Measurements from ENCODE around the gene DCP1A.
A peak's percentile ranks its signal among the peaks of the same experiment; 100 is the strongest.
"Not testable (repeated sequence)": the region's sequence is repeated elsewhere in the genome, so short reads cannot be mapped to it uniquely, and the experiment has no call there.

The DCP1A gene
- total RNA-seq = 105 reads per million, percentile 83 among the genes with 10 or more reads in this experiment

DNA sequence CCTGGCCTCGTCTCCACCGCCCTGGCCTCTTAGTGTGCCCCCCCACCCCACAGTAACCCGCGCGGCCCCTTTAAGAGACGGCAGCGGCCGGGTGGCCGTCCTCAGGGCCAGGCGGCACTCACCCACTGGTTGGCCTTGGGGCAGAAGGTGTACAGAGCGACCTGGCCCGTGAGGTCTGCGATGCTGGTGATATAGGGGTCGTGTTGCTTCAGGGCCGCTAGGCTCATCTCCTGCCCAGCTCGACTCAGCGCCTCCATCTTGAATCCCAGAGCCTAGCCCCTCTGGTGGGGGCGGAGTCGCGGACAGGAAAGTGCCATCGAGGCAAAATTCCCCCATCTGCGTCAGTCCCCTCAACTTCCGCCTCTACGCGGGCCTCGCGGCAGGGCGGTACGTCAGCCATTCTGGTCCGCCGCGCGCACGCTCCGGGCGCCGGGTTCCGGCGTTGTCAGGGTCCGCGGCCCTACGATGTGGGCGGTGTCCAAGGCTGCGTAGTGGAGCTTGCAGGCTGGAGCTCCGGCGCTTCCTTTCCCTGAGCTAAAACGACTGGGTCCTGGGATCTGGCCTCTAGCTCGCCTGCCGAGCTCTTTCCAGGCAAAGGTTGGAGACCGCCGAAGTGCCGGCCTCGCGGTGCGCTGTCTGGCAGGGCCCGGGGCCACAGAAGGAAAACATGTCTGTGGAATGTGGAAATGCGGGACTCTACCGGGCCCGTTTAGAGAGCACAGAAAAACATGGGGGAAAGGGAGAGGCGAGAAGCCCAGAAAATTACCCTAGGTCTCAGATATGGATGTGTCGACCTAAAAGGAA, at the start of gene DCP1A:
DCP1A (minus strand) TSS at position 283 of the 804 bp plus-strand sequence; CDS start at position 257, 26 bp downstream.
- DNase-seq = peak; percentile 92

DNA sequence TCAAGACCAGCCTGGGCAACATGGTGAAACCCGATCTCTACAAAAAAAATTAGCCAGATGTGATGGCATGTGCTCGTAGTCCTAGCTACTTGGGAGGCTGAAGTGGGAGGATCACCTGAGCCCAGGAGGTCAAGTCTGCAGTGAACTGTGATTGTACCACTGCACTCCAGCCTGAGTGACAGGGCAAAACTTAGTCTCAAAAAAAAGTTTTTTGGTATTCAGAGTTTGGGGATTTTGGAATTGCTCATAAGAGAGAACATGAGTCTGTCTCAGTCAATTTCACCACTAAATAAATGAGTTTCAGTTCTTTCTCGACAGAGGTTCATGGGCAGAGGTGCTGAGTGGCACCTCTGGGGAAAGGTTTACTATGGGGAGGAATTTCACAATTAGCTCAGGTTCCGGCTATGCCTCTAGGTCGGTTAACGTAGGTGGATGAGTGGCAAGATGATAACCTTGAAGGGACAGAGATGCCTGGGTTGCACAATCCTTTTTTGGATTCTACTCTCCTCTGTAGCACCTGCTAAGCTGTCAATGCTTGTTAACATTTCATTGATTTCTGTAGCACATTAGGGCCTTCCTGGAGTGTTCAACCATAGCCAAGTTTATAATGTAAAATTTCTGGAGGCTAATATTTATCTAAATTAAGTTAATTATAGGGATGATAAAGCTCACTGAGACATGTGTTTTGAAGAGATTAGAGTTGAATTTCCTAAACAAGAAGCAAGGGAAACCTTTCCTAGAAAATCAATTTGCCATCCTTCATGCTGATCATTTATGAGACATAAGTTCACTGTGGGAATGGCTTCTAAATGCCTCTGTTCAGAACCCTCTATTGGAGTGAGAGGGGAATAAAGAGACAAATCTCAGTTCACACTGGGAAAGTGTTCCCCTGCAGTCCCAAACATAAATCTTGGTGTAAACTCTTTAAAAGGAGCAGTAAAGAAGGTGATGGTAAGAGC, 37.4 kb upstream of the DCP1A start:
- no peak for DNase-seq

DNA sequence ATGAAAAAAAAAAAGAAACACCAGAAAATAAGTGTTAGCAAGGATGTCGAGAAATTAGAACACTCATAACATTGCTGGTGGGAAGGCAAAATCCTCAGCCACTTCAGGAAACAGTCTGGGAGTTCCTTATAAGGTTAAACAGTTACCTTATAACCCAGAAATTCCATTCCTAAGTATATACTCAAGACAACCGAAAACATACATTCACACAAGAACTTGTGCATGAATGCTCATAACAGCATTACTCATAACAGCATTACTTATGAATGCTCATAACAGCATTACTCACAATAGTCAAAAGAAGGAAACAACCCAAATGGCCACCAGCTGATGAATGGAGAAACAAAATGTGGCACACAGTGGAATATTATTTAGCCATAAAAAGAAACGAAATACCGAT, 34.8 kb upstream of the DCP1A start:
- DNase-seq = no peak

DNA sequence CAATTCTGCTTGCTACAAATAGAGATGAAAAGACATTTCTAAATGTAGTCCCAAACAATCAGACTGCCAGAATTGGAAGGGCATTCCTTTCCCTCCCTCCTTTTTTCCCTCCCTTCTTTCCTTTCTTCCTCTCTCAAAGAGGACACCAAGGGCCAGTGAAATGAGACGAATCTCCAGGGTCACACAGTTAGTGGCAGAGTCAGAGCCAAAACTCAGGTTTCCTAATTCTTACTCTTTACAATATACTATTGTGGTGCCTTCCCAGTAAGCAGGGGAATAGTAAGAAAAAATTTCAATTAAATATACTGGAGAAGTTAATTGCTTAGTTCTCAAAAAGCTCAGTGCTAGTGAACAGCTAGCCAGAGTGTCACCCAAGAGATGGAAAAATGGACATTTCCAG, 33.0 kb upstream of the DCP1A start:
- no peak for DNase-seq

DNA sequence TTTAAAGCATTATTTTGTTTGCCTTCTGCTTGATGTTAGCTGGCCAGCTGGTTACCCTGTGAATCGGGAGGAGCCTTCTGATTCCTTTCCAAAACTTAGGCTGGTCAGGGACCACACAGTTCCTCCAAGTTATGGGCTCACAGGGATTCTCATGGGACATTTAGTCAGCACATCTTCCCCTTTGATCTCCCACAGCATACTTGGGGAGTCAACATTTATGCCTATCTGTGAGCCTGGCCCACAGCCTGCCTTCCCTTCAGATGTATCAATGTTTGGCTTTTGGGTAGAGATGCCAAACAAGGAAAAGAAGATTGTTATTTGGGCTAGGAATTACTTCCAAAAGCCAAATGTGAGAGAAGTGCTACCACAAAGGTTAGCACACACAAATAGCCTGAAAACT, 32.6 kb upstream of the DCP1A start:
- no peak for DNase-seq

DNA sequence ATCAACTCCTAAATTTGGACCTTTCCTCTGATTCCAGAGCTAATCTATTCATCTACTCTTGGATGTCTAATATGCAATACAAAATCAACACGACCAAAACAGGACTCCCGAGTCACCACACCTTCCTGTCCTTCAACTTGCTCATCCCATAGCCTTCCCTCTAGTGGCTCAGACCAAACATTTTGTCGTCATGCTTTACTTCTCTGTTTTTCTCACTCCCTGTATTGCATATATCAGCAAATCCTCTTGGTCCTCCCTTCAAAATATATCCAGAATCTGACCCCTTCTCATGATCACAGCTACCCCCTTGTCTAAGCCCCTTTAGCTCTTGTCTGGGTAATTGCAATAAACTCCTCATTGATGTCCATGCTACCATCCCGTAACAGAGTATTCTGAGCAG, 30.5 kb upstream of the DCP1A start:
- DNase-seq = no peak

DNA sequence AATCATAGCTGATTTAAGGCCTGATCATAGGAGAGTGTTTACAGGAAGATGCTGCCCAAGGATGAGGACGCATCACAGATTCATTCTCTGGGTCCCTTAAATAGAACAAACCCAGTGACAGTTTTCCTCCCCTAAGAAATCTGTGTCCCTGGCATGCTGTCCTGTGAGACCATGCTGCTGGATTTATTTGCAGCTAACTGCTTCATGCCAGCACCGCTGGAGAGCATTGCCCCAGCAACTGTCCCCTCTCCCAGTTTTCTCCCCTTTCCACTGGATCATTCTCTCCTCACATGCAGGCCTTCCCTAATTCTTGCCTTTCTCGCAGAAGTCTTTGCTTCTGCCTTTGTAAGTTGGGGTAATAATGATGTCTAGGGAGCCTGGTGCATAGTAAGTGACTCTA, 29.3 kb upstream of the DCP1A start:
- no peak for DNase-seq

DNA sequence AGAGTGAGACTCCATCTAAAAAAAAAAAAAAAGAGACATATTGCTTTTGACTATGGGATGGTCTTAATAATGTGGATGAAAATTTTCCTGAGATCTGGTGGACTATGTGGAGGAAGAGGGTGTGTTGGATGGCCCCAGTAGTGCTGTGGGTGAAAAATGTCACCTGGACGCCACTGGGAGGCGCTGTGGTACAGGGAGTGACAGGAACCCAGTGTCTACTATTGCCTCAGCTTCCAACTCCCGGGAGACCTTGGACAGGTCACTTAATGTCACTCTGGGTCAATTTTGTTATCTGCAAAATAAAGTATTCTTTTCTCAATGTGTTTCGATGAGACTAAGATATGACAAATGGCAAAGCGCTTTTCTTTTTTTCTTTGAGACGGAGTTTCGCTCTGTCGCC, 27.7 kb upstream of the DCP1A start:
- DNase-seq = peak; percentile 3

DNA sequence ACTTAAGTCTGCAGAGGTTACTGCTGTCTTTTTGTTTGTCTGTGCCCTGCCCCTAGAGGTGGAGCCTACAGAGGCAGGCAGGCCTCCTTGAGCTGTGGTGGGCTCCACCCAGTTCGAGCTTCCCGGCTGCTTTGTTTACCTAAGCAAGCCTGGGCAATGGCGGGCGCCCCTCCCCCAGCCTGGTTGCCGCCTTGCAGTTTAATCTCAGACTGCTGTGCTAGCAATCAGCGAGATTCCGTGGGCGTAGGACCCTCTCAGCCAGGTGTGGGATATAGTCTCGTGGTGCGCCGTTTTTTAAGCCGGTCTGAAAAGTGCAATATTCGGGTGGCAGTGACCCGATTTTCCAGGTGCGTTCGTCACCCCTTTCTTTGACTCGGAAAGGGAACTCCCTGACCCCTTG, 23.4 kb upstream of the DCP1A start:
- not testable (repeated sequence) for DNase-seq

DNA sequence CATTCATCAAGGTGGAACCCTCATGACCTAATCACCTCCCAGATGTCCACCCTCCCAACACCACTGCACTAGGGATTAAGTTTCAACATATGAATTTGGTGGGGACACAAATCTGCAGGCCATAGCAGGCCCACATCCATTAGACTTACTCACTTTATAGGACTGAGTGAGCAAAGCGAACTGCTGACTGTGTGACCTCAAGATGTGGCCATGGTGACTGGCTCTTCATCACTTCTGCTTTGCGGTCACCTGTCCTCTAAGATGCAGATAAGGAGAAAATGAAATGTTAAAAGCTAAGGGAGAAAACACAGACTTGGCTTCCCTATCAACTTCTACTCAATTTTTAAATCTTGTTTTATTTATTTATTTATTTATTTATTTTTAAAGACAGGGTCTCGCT, 14.5 kb upstream of the DCP1A start:
- no peak for DNase-seq

DNA sequence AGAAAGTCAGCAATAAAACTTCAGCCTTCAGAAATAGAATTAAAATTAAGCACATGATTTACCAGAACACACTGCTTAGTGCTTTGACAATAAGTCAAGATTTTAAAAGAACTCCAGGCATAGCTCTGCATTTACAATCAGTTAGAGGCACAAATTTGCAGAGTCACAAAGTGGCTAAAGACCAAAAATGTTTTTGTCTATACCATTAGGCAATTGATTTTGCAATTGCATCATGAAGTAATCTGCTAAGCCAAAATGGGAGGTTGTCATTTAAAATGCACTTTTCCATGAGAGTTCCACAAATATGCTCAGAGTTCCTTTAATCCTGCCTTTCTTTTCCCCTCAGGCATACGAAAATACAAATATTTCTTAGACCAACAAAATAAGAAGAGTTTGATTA, 10.1 kb upstream of the DCP1A start:
- DNase-seq = no peak

DNA sequence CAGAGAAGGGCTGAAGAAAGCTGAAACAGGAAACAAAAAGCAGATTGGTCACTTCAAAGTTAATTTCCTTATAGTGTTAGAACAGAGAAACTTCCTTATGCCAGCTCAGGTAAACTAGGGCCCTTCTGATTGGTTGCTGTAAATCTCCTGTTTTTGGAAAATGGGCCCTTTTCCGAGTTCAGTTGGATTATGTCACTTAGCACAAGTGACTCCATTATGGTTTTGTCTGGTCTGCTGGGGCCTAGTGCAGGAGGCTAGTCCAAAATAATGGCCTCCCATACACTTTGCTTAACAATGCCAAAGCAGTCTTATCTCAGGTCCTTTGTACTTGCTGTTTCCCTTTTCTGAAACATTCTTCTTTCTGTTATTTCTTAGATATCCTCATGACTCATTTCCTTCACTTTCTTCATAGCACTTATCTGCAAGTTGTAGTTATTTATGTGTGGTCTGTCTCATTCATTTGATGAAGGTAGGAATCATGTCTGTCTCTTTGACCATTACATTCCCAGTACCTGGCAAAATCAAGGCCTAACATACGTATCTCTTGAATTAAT, 7.7 kb upstream of the DCP1A start:
- DNase-seq = no peak

DNA sequence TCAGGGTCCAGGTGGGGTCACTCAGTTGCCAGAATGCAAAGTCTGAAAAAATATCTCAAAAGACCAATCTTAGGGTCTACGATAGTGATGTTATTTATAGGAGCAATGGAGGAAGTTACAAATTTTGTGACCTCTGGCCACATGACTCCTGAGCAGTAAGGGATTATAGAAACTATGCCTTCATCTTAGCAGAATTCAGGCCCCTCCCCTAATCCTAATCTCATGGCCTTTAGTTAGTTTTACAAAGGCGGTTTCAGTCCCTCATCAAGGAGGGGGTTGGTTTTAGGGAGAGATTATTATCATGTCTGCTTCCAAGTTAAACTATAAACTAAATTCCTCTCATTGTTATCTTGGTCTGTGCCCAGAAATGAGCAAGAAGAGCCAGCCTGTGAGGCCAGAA, 5.9 kb upstream of the DCP1A start:
- DNase-seq = no peak

DNA sequence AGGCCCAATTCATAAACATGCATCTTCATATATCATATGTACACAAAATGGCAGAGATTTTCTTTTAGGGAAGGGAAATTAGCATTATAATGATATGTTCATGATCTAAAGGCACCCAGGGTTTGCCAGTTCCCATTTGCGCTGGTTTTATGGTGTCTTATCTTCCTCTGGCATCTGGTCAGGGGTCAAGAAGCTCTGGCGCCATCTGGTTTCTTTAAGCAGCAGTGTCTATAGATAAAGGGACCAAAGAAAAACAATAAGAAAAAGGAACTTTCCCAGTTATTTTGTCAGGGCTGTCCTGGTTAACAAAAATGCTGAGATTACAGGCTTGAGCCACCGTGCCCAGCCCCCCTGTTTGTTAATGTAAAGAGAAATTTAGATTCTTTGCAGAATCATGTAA, 3.3 kb upstream of the DCP1A start:
- DNase-seq = no peak

DNA sequence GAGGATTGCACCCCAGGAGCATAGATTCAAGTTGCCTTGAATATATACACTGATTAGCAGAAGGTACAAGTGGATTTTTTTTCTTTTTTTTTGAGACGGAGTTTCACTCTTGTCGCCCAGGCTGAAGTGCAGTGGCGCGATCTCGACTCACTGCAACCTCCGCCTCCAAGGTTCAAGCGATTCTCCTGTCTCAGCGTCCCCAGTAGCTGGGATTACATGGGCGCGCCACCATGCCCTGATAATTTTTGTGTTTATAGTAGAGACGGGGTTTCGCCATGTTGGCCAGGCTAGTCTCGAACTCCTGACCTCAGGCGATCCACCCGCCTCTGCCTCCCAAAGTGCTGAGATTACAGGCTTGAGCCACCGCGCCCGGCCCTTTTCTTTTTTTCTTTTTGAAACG, 775 bp upstream of the DCP1A start:
- DNase-seq = not testable (repeated sequence)

DNA sequence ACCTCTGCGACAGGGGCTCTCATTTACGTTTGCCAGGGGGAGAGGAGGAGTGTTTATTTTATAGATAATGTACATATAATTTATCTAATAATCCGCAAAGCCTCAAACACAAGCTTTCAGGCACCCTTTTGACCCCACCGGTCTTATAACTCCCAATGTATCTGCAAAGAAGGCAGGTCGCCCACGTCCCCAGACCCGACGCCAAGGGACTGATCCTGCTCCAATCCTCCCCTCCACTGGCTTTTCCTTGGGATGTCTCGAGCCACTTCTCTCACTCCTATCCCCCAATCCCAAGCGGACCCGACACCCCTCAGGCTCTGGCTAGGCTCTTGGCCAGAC, 452 bp downstream of the DCP1A start:
- no peak for DNase-seq

DNA sequence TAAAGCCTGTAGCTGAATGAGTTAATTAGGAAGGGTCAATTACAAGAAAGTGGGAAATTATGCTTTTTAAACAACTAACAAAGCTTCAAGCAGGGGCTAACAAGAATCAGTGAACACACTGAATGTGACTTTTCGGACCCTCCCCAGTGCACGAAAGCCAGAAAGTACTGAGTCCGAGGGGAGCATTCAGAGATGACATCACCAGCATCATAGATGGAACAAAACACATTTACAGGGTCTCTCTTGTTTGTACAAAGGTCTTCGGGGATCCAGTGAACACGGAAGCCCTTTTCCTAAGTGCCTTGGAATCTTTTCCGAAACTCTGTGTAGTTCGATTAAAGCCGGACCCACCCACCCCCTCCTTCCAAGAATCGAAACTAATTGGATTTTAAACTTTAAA, 829 bp downstream of the DCP1A start:
- no peak for DNase-seq

DNA sequence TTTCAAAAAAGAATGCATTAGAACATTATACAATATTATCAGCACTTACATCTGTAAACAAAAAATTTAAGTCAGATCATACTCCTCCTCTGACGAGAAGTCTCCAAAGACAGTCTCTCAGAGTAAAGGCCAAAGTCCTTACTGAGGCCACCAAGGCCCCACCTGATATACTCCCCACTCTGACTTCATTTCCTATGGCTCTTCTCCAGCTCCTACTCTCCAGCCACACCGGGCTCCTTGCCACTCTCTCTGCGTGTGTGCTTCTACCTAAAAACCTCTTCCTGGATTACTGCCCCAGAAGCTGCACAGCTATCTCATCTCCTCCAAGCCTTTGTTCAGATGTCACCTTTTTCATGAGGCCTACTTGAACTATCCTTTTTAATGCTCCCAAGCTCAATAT, 5.0 kb downstream of the DCP1A start:
- DNase-seq = no peak

DNA sequence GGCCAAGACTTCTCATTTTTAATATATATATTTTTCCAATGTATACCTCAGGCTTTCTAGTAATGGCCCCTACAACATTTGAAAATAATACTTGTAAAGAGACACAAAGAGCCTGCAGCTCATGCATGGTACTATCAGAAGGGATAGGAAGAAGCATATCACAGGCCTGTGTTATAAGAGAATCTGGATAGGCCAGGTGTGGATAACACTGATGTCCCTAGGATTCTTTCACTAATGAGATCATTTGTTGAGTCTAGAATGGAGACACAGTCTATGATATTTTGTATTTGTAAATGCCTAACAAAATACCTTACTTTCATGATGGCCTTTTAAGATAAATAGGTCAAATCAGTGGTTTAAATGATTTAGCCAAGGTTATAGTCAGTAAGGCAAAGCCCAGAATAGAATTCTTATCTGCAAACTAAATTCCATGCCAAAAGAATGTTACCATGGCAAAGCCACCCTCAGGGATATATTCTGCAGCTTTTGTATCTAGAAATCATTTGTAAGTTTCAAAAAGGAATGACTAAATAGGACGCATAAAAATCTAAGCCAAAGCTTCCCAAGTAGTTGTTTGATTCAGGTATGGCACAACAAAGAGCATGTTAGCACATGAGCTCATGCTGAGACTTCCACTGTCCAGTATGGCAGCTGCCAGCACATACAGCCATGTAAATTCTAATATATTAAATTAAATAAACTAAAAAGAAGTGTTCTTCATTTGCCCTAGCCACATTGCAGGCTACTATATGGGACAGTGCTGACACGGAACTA, 10.0 kb downstream of the DCP1A start:
- DNase-seq = no peak

DNA sequence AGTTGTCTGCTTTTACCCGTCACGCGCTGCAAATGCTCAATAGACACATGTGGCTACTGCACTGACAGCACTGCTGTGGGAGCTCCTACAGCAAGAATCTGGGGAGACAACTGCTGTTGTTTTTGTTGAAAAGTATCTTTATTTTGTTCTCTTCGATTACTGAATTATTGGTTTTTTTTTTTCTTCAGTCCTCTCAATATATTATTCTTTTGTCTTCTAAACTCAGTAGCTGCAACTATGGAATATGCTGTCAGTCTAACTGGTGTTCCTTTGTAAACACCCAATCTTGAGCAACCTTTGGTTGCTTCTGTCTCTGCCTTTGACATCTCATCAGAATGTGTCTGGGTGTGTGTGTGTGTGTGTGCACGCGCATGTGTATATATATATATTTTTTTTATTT, 12.6 kb downstream of the DCP1A start:
- no peak for DNase-seq

DNA sequence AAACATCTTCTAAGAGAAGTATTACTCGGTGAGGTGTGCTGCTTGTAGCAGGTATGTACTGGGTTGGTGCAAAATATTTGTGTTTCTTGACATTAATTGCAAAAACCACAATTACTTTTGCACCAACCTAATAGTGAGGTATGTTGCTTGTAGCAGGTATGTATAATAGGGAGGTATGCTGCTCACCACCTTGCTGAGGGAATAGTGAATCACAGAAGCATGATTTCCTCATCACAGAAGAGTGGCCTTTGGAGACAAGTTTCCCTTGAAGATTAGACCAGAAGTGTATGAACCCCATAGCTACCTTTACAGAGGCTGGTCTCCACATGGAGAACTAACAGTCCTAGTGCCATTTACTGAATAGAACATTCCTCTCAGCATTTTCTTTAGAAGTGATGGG, 15.5 kb downstream of the DCP1A start:
- no peak for DNase-seq

DNA sequence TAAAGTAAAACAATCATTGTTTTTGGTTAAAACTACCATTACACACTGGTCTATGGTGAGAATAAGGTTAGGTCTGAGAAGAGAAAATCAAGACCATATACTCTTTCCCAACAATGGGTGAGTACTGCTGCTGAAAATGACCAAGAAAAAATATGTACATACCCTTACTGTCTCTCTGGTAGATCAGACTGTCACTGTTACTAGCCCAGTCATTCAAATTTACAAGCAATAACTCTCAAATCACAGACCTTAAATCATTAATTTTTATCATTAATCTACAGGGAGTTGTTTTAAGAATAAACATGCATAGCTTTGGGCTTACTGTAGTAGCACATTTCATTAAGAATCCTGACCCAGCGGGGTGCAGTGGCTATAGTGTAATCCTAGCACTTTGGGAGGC, 17.4 kb downstream of the DCP1A start:
- no peak for DNase-seq

DNA sequence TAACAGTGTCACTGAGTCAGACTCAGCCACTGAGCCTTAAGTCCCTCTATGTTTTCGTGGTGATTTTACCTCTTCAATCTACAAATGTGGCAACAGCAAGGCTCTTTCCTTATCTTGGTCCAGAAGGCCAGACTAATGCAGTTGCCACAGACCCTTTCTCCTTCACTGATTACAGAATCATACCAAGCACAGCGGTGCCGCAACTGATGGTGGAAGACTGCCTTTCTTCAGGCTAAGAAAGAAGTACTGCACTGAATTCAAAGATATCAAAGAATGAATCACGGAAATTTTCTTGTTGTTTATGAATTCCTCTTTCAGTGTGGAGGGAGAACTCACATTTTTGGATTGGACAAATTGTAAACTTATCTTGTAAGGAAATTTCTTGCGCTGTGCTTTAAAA, 18.6 kb downstream of the DCP1A start:
- DNase-seq = no peak
